GM19467 (cell line): ENCODE data around the gene FAM78A.
"Not testable (repeated sequence)": the region's sequence is repeated elsewhere in the genome, so short reads cannot be mapped to it uniquely, and the experiment has no call there.

Experiments used
- ATAC-seq: cut with Tn5 transposase; IDR thresholded peaks from one replicate; pipeline ENCODE4 v1.9.1; 2021; ENCODE audit warnings: mild to moderate bottlenecking, moderate library complexity; ENCODE audit not compliant: unreplicated experiment

The FAM78A gene

GRCh38 chr9:131282688-131283422 is 6.5 kb upstream of the FAM78A start:
- ATAC-seq: no peak

GRCh38 chr9:131282175-131282574 is 5.9 kb upstream of the FAM78A start:
- no peak for ATAC-seq

- ATAC-seq: no peak
Observed at GRCh38 chr9:131281119-131281965, 5.0 kb upstream of the FAM78A start.

GRCh38 chr9:131280660-131281059 is 4.3 kb upstream of the FAM78A start:
- no peak for ATAC-seq

- ATAC-seq: no peak
Observed at GRCh38 chr9:131279863-131280570, 3.7 kb upstream of the FAM78A start.

GRCh38 chr9:131279196-131279862 is 3.0 kb upstream of the FAM78A start:
- ATAC-seq: no peak

- ATAC-seq: no peak
Observed at GRCh38 chr9:131278702-131279111, 2.4 kb upstream of the FAM78A start.

- no peak for ATAC-seq
Observed at GRCh38 chr9:131277910-131278701, 1.8 kb upstream of the FAM78A start.

GRCh38 chr9:131277287-131277909 is 1.1 kb upstream of the FAM78A start:
- no peak for ATAC-seq

- ATAC-seq: no peak
Observed at GRCh38 chr9:131276891-131277286, 579 bp upstream of the FAM78A start.

- ATAC-seq: no peak
Observed at GRCh38 chr9:131275332-131276093, 797 bp downstream of the FAM78A start.

- ATAC-seq: no peak
Observed at GRCh38 chr9:131274674-131275331, 1.5 kb downstream of the FAM78A start.

GRCh38 chr9:131273856-131274673 is 2.2 kb downstream of the FAM78A start:
- no peak for ATAC-seq

GRCh38 chr9:131273146-131273855 is 3.0 kb downstream of the FAM78A start:
- ATAC-seq: no peak

- ATAC-seq: no peak
Observed at GRCh38 chr9:131272212-131272611, 4.1 kb downstream of the FAM78A start.

GRCh38 chr9:131271506-131271931 is 4.8 kb downstream of the FAM78A start:
- ATAC-seq: no peak

GRCh38 chr9:131271016-131271273 is 5.4 kb downstream of the FAM78A start:
- ATAC-seq: not testable (repeated sequence)
